ENCODE measurements around the gene DISC1.

DNA sequence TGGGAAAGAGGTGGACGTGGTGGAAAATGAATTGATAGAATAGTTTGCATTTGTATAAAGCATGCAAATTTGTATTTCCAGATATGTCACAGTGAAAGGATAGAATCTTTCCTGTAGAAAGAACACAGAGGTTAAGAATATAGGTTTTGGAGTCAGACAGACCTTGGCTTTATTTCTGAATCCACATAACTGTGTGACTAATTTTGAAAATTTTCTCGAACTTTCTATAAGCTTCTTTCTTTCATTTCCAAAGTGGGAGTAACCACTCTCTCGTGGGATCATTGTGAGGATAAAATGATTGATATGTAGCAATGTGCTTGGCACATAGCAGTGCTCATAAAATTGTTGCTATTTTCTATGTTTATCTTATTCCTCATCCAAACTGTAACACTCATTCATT lies 108.8 kb downstream of the DISC1 start:
- no peak for TF ChIP-seq POLR2A (IDR thresholded peaks at IDR 0.05)
- TF ChIP-seq, protein P1, sequence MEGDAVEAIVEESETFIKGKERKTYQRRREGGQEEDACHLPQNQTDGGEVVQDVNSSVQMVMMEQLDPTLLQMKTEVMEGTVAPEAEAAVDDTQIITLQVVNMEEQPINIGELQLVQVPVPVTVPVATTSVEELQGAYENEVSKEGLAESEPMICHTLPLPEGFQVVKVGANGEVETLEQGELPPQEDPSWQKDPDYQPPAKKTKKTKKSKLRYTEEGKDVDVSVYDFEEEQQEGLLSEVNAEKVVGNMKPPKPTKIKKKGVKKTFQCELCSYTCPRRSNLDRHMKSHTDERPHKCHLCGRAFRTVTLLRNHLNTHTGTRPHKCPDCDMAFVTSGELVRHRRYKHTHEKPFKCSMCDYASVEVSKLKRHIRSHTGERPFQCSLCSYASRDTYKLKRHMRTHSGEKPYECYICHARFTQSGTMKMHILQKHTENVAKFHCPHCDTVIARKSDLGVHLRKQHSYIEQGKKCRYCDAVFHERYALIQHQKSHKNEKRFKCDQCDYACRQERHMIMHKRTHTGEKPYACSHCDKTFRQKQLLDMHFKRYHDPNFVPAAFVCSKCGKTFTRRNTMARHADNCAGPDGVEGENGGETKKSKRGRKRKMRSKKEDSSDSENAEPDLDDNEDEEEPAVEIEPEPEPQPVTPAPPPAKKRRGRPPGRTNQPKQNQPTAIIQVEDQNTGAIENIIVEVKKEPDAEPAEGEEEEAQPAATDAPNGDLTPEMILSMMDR (IDR thresholded peaks at IDR 0.05), result no peak
